Uterus (tissue), 4 donors: ENCODE data around the gene CDK2. TPM values are rescaled to one million over a fixed set of nuclear protein-coding genes. Genes with fewer than 3 reads are reported as not detected.

ENCODE experiments used
- DNase-seq, 2 donors: peaks; one replicate each; pipeline ENCODE4 v3.0.0-alpha.2; 2019 to 2020
- H3K27ac ChIP-seq, 2 donors: fragments of 200-600 bp; sonication (generic); 1 replicate in 1 of 2; 2 replicates in 1 of 2; pipeline ENCODE4 v1.5.1; 2016 to 2018
- H3K27me3 ChIP-seq, 2 donors: fragments of 200-600 bp; sonication (generic); one replicate each; pipeline ENCODE4 v1.5.1; 2018 to 2019; ENCODE audit warnings: control low read depth in 1 of 2
- H3K36me3 ChIP-seq, 2 donors: fragments of 200-600 bp; sonication (generic); one replicate each; pipeline ENCODE4 v1.5.1; 2019; ENCODE audit warnings: control low read depth in 1 of 2
- H3K4me1 ChIP-seq, 2 donors: fragments of 200-600 bp; sonication (generic); one replicate each; pipeline ENCODE4 v1.5.1; 2018 to 2019; ENCODE audit warnings: control low read depth in 1 of 2
- H3K4me3 ChIP-seq, 2 donors: fragments of 200-600 bp; sonication (generic); 1 replicate in 1 of 2; 2 replicates in 1 of 2; pipeline ENCODE4 v1.5.1; 2018 to 2019; ENCODE audit warnings: mild to moderate bottlenecking in 1 of 2
- H3K9me3 ChIP-seq, 2 donors: fragments of 200-600 bp; sonication (generic); one replicate each; pipeline ENCODE4 v1.5.1; 2019; ENCODE audit warnings: control low read depth in 1 of 2
- CTCF ChIP-seq, 4 experiments: fragments of 200-600 bp in 2 of 4; fragments of 450-650 bp in 2 of 4; sonication (generic) in 2 of 4; IDR thresholded peaks; one replicate each; pipeline ENCODE4 v1.5.1; 2016 to 2019; ENCODE audit warnings: antibody characterized with exemption in 4 of 4, mild to moderate bottlenecking in 2 of 4, moderate library complexity in 1 of 4
- POLR2A ChIP-seq, 2 donors: fragments of 450-650 bp; IDR thresholded peaks; one replicate each; pipeline ENCODE4 v1.6.1; 2016; ENCODE audit warnings: antibody characterized with exemption in 2 of 2, mild to moderate bottlenecking in 1 of 2, moderate library complexity in 1 of 2
- intact Hi-C: fragments of 100-400 bp; cut with DNase I; formaldehyde crosslinking; loops from one replicate; pipeline ENCODE4 v1.15.1; 2023; ENCODE audit warnings: low total_unique reads
- total RNA-seq, 4 donors: library from RNA; depleted of rRNA in 3 of 4; stranded (reverse); fragments of >200 nt in 3 of 4; gene quantifications; one replicate each; pipeline versions ENCODE4 v1.1.0 to v1.2.4, GENCODE V29; 2014 to 2023
- donor health status: DM: yes; HTN: yes; CAD: no.

CDK2 gene
- total RNA-seq, 4 donors from 2014 or later: 19.0 to 35.6 (median 28.7) TPM

- intact Hi-C loops: no loop called here
- Histone ChIP-seq H3K4me1 (peaks cover 3 to 9% of the 10 kb centered on the region in 2 donors), H3K36me3 (no peaks in the 10 kb centered on the region), H3K27me3 (no peaks in the 10 kb centered on the region), H3K4me3 (peak overlapping the region; percentile 62 to 80), H3K27ac (peak overlapping the region; percentile 91 to 95), H3K9me3 (no peaks in the 10 kb centered on the region)
- DNase-seq: peak; percentile 91 to 92
- TF ChIP-seq POLR2A (IDR thresholded peaks at IDR 0.05) (peak; percentile 59 to 64), CTCF (IDR thresholded peaks at IDR 0.05) (peak; percentile 60 to 91 (median 76))
Observed at GRCh38 chr12:55926738-55927587, 39.7 kb upstream of the CDK2 start.

GRCh38 chr12:55927588-55928502, 38.8 kb upstream of the CDK2 start, which contains the start of gene PYM1:
Gene PYM1, minus strand, starts transcription at chr12:55927894. Its CDS starts 133 bp downstream, at chr12:55927761.
- intact Hi-C loops: no loop called here
- Histone ChIP-seq H3K27ac (peak within 1 kb of the TSS; percentile 91 to 95), H3K4me1 (peaks cover 6 to 11% of the 10 kb centered on the region in 2 donors), H3K9me3 (no peaks in the 10 kb centered on the region), H3K4me3 (peak within 1 kb of the TSS; percentile 62 to 80), H3K36me3 (no peaks in the 10 kb centered on the region), H3K27me3 (no peaks in the 10 kb centered on the region)
- DNase-seq: peak; percentile 72 to 83
- TF ChIP-seq POLR2A (IDR thresholded peaks at IDR 0.05) (peak in 1 of 2 donors; percentile 14), CTCF (IDR thresholded peaks at IDR 0.05) (no peak)

DNA sequence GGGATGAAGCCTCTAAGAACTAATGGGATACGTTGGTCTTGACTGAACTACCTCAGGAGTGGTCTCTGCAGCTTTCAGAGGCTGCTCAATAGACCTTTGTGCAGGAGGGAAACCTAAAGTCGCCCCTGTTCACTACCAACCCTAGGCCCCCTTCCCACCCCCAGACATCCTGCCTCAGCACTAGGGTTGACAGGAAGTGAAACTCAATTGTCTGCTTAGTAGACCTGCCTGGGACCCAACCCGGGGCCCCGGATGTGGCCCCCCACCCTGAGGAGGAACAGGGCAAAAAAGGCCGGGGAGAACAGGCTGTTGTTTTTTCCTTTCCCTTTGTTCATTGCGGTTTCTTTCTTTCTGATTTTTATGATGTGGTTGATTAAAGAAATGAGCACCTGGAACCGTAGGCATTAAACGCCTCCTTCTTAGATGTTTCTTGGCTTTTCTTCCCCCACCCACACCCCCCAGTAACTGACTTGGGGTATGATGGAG, 37.3 kb upstream of the CDK2 start:
- TF ChIP-seq POLR2A (IDR thresholded peaks at IDR 0.05) (no peak), CTCF (IDR thresholded peaks at IDR 0.05) (no peak)
- H3K4me3 ChIP-seq: no peak overlapping the region
- H3K27me3 ChIP-seq: no peaks in the 10 kb centered on the region
- H3K27ac ChIP-seq: peak overlapping the region; percentile 91 to 95
- no peak for DNase-seq
- peaks cover 7 to 13% of the 10 kb centered on the region in 2 donors for H3K4me1 ChIP-seq
- H3K36me3 ChIP-seq: no peaks in the 10 kb centered on the region
- intact Hi-C loops: no loop called here
- H3K9me3 ChIP-seq: no peaks in the 10 kb centered on the region

DNA sequence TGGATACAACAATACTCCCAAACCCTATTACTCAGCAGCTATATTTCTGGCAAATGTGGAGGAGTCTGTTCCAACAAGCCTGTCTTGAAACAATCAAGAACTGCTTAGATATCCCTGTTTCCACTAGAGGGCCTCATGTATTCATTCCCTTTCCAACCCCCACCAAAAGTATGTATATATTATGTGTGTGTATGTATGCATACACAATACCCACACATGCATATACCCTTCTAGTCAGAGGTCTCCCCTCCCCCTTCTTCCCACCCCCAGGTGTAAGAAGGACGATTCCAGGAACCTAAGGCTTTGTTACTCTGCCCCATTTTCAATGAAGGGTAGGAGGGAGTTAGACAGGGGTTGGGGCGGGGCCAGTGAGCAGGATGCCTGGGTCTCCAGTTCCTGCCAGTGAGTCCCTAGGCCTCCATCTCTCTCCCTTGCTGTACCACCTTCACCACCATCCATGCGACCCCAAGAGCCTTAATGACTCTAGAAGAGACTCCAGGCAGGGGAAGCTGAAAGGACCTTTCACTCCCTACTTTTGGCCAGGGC, 35.8 kb upstream of the CDK2 start, which contains the start of gene DGKA:
TSS of gene DGKA (plus strand) at position 392 of the 546 bp plus-strand sequence. CDS start 5,342 bp downstream, outside the sequence.
- Histone ChIP-seq H3K4me3 (peak within 1 kb of the TSS; percentile 77 to 79), H3K4me1 (peaks cover 7 to 9% of the 10 kb centered on the region in 2 donors), H3K36me3 (no peaks in the 10 kb centered on the region), H3K27ac (peak within 1 kb of the TSS; percentile 83 to 91), H3K27me3 (no peaks in the 10 kb centered on the region), H3K9me3 (no peaks in the 10 kb centered on the region)
- TF ChIP-seq POLR2A (IDR thresholded peaks at IDR 0.05) (no peak), CTCF (IDR thresholded peaks at IDR 0.05) (peak; percentile 40 to 66 (median 50))
- intact Hi-C loops: loop anchor here (5.0 kb wide), 1 partner anchor 104 kb away; the partner anchor contains the start of gene DNAJC14
- DNase-seq: peak; percentile 41 to 48
